ENCODE results near the gene MICAL3. TPM values are rescaled to one million over a fixed set of nuclear protein-coding genes. Genes with fewer than 3 reads are reported as not detected.

MICAL3 gene
- total RNA-seq, 1 experiment from 2014 or later: 23.7 TPM

DNA sequence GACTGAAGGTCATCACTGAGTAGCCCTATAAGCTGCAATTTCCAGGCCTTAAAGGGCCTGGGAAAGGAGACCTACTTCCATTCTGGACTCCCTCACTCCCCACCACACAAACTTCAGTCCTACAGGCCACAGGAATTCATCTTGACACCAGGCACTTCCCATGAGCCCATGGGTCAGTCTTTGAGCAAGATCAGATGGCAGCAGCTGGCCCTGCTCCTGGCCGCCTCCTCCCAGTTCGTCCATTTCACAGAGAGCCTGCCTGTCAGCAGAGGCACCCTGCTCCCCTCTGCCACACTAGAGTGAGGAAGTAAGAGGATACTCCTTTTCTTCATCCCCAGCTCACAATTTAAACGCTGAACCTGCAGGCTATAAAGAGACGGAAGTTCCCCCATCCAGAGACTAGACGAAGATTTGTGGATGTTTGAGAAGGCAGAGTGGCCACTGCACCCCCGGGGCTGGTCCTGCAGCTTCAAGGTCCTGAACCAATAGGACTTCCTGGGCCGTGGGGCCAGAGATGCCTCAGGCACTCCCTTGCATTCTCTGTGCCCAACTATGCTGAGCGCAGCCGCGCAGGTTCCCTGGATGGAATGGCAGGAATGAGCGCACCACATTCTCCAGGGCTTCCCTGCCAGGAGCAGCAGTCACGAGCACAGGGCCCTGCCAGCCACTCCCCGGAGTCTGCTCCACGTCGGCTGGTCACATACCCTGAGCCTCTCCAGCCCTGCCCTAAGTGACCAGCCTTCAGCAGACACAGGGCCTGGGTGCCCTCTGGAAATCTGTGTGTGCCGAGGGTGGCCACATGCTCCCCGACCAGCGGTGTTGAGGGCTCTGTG is 216.6 kb downstream of the MICAL3 start:
- Histone ChIP-seq H3F3A (ENCODE audit: low read length, unreplicated experiment) (no peaks in the 10 kb centered on the region), H3K79me2 (ENCODE audit: low read length) (no peaks in the 10 kb centered on the region), H4K20me1 (ENCODE audit: low read length) (no peaks in the 10 kb centered on the region), H3K27me3 (ENCODE audit: low read length) (no peaks in the 10 kb centered on the region), H2AFZ (ENCODE audit: low read length) (no peak overlapping the region), H3K4me1 (ENCODE audit: insufficient read depth, low read length) (no peaks in the 10 kb centered on the region), H3K4me2 (ENCODE audit: low read length) (no peak overlapping the region), H3K4me3 (ENCODE audit: low read length) (no peak overlapping the region), H3K9me3 (ENCODE audit: low read length) (no peaks in the 10 kb centered on the region), H3K9ac (ENCODE audit: low read length) (no peak overlapping the region), H3K36me3 (ENCODE audit: low read depth, low read length) (no peaks in the 10 kb centered on the region; the same call in 1 of the 2 replicates), H3K9me2 (replicated peaks; ENCODE audit: low read length) (no peaks in the 10 kb centered on the region), H3K27ac (ENCODE audit: low read length) (no peak overlapping the region)
- POLR2A ChIA-PET (ENCODE audit: unreplicated experiment): no interaction called here
- no peak for ATAC-seq
- no peak for DNase-seq
- CTCF ChIA-PET: no interaction called here
- intact Hi-C loops (cut with micrococcal nuclease): no loop called here
- TF ChIP-seq EZH2phosphoT487 (IDR thresholded peaks at IDR 0.05; ENCODE audit: borderline replicate concordance, low read length) (no peak), EZH2 (IDR thresholded peaks at IDR 0.05; ENCODE audit: low read length, unreplicated experiment) (no peak)
- TF ChIP-seq, protein P1, sequence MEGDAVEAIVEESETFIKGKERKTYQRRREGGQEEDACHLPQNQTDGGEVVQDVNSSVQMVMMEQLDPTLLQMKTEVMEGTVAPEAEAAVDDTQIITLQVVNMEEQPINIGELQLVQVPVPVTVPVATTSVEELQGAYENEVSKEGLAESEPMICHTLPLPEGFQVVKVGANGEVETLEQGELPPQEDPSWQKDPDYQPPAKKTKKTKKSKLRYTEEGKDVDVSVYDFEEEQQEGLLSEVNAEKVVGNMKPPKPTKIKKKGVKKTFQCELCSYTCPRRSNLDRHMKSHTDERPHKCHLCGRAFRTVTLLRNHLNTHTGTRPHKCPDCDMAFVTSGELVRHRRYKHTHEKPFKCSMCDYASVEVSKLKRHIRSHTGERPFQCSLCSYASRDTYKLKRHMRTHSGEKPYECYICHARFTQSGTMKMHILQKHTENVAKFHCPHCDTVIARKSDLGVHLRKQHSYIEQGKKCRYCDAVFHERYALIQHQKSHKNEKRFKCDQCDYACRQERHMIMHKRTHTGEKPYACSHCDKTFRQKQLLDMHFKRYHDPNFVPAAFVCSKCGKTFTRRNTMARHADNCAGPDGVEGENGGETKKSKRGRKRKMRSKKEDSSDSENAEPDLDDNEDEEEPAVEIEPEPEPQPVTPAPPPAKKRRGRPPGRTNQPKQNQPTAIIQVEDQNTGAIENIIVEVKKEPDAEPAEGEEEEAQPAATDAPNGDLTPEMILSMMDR (conservative IDR thresholded peaks at IDR 0.05; ENCODE audit: low read depth, low read length): no peak
- BruUV-seq (replicated peaks): no TSS peak

DNA sequence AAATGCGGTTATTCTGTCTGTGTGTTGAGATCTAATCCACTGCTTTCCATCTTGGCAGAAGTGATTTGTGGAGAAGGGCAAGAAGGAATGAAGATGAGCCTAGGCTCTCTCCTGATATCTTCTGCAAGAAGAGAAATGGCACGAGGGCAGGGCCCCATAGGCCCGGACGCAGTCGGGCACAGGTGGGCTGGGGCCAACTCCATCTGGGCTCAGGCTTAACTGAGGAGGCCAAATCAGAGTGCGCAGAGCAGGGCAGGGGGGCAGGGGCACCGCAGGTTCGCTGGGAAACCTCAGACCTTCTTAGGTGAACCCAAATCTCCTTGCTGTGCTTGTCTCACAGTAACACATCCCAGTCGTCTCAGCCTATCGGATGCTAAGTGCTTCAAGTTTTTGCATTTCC is 217.3 kb downstream of the MICAL3 start:
- Histone ChIP-seq H3K79me2 (ENCODE audit: low read length) (no peaks in the 10 kb centered on the region), H3K27ac (ENCODE audit: low read length) (no peak overlapping the region), H3K9me3 (ENCODE audit: low read length) (no peaks in the 10 kb centered on the region), H3F3A (ENCODE audit: low read length, unreplicated experiment) (no peaks in the 10 kb centered on the region), H3K9ac (ENCODE audit: low read length) (no peak overlapping the region), H3K4me3 (ENCODE audit: low read length) (no peak overlapping the region), H3K4me1 (ENCODE audit: insufficient read depth, low read length) (no peaks in the 10 kb centered on the region), H3K4me2 (ENCODE audit: low read length) (no peak overlapping the region), H3K27me3 (ENCODE audit: low read length) (no peaks in the 10 kb centered on the region), H2AFZ (ENCODE audit: low read length) (no peak overlapping the region), H4K20me1 (ENCODE audit: low read length) (no peaks in the 10 kb centered on the region), H3K9me2 (replicated peaks; ENCODE audit: low read length) (no peaks in the 10 kb centered on the region), H3K36me3 (ENCODE audit: low read depth, low read length) (no peaks in the 10 kb centered on the region; the same call in 1 of the 2 replicates)
- ATAC-seq (no peak), DNase-seq (no peak)
- ChIA-PET POLR2A (ENCODE audit: unreplicated experiment) (no interaction called here), CTCF (no interaction called here)
- BruUV-seq (replicated peaks): no TSS peak
- intact Hi-C loops (cut with micrococcal nuclease): no loop called here
- TF ChIP-seq EZH2phosphoT487 (IDR thresholded peaks at IDR 0.05; ENCODE audit: borderline replicate concordance, low read length) (no peak), EZH2 (IDR thresholded peaks at IDR 0.05; ENCODE audit: low read length, unreplicated experiment) (no peak)
- TF ChIP-seq, protein P1 (conservative IDR thresholded peaks at IDR 0.05; ENCODE audit: low read depth, low read length): no peak

DNA sequence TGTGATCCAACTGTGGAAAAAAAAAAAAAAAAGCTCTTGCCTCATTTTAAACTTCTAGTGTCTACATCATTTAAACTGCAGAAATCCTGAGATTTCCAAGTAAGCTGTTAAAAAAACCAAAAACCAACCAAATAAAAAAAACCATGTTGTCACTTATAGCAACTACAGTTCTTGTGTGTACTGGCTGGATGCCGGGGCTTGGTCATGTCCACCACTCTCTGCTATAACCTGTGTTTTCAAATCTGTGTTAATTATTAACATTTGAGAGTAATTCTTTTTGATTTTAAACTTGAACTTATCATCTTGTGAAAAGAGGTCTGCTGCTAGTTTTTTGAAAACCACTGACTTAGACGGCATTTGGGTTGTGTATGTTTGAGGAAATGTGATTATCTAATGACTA is 217.9 kb downstream of the MICAL3 start:
- H3K4me1 ChIP-seq (ENCODE audit: insufficient read depth, low read length): no peaks in the 10 kb centered on the region
- H3K36me3 ChIP-seq (ENCODE audit: low read depth, low read length): no peaks in the 10 kb centered on the region; the same call in 1 of the 2 replicates
- no peak overlapping the region for H3K27ac ChIP-seq (ENCODE audit: low read length)
- no peak for TF ChIP-seq EZH2 (IDR thresholded peaks at IDR 0.05; ENCODE audit: low read length, unreplicated experiment)
- TF ChIP-seq, protein P1 (conservative IDR thresholded peaks at IDR 0.05; ENCODE audit: low read depth, low read length): no peak
- TF ChIP-seq EZH2phosphoT487 (IDR thresholded peaks at IDR 0.05; ENCODE audit: borderline replicate concordance, low read length): no peak
- no peak overlapping the region for H2AFZ ChIP-seq (ENCODE audit: low read length)
- H3K4me2 ChIP-seq (ENCODE audit: low read length): no peak overlapping the region
- ATAC-seq: no peak
- DNase-seq: no peak
- no TSS peak for BruUV-seq (replicated peaks)
- POLR2A ChIA-PET (ENCODE audit: unreplicated experiment): no interaction called here
- no peak overlapping the region for H3K4me3 ChIP-seq (ENCODE audit: low read length)
- H3K9ac ChIP-seq (ENCODE audit: low read length): no peak overlapping the region
- no peaks in the 10 kb centered on the region for H4K20me1 ChIP-seq (ENCODE audit: low read length)
- no peaks in the 10 kb centered on the region for H3K79me2 ChIP-seq (ENCODE audit: low read length)
- no peaks in the 10 kb centered on the region for H3K9me2 ChIP-seq (replicated peaks; ENCODE audit: low read length)
- no peaks in the 10 kb centered on the region for H3K27me3 ChIP-seq (ENCODE audit: low read length)
- no peaks in the 10 kb centered on the region for H3F3A ChIP-seq (ENCODE audit: low read length, unreplicated experiment)
- CTCF ChIA-PET: interaction anchor here (0.5 to 0.6 kb wide), 2 partner anchors 29 to 111 kb away, joined by 4 to 6 read pairs; no protein-coding TSS in a partner anchor
- H3K9me3 ChIP-seq (ENCODE audit: low read length): no peaks in the 10 kb centered on the region
- intact Hi-C loops (cut with micrococcal nuclease): no loop called here
